ENCODE data around the gene PTPRD.

- TF ChIP-seq EZH2 (IDR thresholded peaks at IDR 0.05): no peak
- TF ChIP-seq CTCF (IDR thresholded peaks at IDR 0.05): no peak
Measured at GRCh38 chr9:8705861-8706260, 1906.9 kb downstream of the PTPRD start.

Data from neural progenitor cell (in vitro differentiated cells).